ENCODE data around the gene SLC16A3.

The SLC16A3 gene

GRCh38 chr17:82239401-82239925, 10.6 kb downstream of the SLC16A3 start:
- no peak for FAIRE-seq
- no peak for DNase-seq (ENCODE audit: insufficient read length, low spot score)
- no peak for TF ChIP-seq CTCF (IDR thresholded peaks at IDR 0.05; ENCODE audit: insufficient read depth, missing control alignments)

- FAIRE-seq (no peak), DNase-seq (ENCODE audit: insufficient read length, low spot score) (no peak)
- TF ChIP-seq CTCF (IDR thresholded peaks at IDR 0.05; ENCODE audit: insufficient read depth, missing control alignments): no peak
Measured at GRCh38 chr17:82239926-82240505, 11.2 kb downstream of the SLC16A3 start.

GRCh38 chr17:82240506-82241182, 11.8 kb downstream of the SLC16A3 start:
- DNase-seq (ENCODE audit: insufficient read length, low spot score) (no peak), FAIRE-seq (no peak)
- TF ChIP-seq CTCF (IDR thresholded peaks at IDR 0.05; ENCODE audit: insufficient read depth, missing control alignments): no peak

- DNase-seq (ENCODE audit: insufficient read length, low spot score) (no peak), FAIRE-seq (no peak)
- no peak for TF ChIP-seq CTCF (IDR thresholded peaks at IDR 0.05; ENCODE audit: insufficient read depth, missing control alignments)
Measured at GRCh38 chr17:82241183-82241925, 12.5 kb downstream of the SLC16A3 start.

GRCh38 chr17:82241926-82242697, 13.3 kb downstream of the SLC16A3 start:
- no peak for FAIRE-seq

GRCh38 chr17:82242698-82242976, 13.8 kb downstream of the SLC16A3 start:
- TF ChIP-seq CTCF (IDR thresholded peaks at IDR 0.05; ENCODE audit: insufficient read depth, missing control alignments): no peak
- no peak for FAIRE-seq
- no peak for DNase-seq (ENCODE audit: insufficient read length, low spot score)

More at GRCh38 chr17:82241926-82242697, 13.3 kb downstream of the SLC16A3 start:
- no peak for DNase-seq (ENCODE audit: insufficient read length, low spot score)
- TF ChIP-seq CTCF (IDR thresholded peaks at IDR 0.05; ENCODE audit: insufficient read depth, missing control alignments): no peak
